Cardiac fibroblast (primary cell): Measurements from ENCODE around the gene RMDN3.

Experiments
- DNase-seq, 2 donors: peaks; one replicate each; pipeline versions ENCODE4 v3.0.0 to v3.0.0-alpha.2; 2010; ENCODE audit warnings: low read depth in 2 of 2
- H3K4me3 ChIP-seq, 2 donors: replicated peaks in 1 of 2; 1 replicate in 1 of 2; 2 replicates in 1 of 2; pipeline ENCODE4 v1.5.1; 2011; ENCODE audit warnings: low read depth in 2 of 2, low read length in 2 of 2, mild to moderate bottlenecking in 2 of 2, moderate library complexity in 1 of 2
- CTCF ChIP-seq: IDR thresholded peaks from one replicate; pipeline ENCODE4 v1.5.1; 2011; ENCODE audit warnings: low read depth, mild to moderate bottlenecking, low read length, inconsistent platforms

Gene RMDN3

DNA sequence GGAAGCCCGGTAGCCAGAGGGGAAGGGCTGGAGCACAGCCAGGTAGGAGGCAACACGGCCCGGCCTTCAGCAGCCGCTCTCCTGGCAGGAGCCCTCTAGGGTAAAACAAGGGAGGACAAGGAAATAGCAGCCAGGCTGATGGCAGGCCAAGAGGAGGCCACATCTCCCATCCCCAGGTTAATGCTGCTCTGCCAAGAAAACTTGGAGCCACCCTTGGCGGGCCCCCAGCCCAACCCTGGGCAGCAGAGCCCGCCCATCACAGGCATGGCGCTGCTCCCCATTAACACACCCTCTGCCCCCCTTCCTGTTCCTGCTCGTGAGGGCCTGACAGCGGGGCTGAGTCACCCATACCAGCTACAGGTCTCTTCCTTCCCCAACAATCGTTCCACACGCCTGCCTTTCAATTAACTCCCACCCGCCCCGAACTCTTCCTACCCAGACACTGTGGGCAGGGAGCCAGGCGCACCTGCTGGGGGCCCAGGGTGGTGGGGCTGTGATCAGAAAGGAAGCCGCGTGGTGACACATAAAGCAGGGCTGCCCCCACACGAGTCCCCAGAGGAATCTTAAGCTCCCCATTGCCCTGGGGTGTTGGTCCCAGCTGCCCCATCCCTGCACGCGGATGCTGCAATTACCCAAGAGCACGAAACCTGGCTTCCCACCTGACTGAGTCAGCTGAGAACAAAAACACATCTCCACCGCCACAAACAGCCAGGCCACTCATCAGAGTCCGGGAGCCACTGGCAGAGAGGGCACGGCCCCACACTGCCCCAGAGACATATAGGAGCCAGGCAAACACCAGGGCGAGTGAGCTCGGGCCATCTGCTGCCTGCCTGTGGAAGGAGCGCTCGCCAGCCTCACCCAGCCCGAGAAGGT lies 14.5 kb upstream of the RMDN3 start, which contains the start of gene C15orf62:
Gene C15orf62 (plus strand): TSS at position 707 of the 873 bp plus-strand sequence. CDS start 516 bp downstream, outside the sequence.
- no peak within 1 kb of the TSS for H3K4me3 ChIP-seq
- peak; percentile 25 to 58 for DNase-seq
- no peak for TF ChIP-seq CTCF

- no peak for DNase-seq
- TF ChIP-seq CTCF: no peak
- H3K4me3 ChIP-seq: no peak overlapping the region
These were observed 13.6 kb upstream of the RMDN3 start for GRCh38 chr15:40768521-40769273.

DNA sequence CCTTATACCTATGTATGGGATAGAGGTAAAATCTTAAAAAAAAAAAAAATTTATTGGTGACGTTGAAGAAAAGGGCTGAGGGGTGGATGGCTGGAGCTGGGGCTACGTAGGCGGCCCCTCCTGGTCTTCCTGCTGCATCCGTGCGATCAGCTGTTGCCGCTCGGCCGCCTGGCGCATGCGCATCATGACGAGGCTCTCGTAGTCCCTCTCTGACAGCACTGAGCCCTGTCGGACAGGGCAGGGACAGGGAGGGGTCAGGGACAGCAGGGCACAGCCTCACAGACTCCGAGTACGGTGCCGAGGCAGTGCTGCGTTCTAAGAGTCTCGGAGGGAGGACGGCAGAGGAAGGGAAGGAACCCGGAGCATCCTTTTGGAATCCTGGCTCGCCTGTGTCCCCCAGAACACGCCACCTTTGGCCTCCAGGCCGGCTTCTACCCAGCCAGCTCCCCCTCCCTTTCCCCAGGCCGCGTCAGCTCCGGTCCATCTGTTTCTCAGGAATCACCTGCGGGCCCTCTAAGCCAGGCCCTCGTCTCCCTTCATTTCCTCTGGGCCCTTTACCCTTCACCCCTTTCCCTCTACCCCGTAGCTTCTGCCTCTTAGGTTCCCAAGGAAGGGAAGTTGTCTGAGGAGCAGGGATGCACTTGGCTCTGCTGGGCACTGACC lies 12.9 kb upstream of the RMDN3 start:
- TF ChIP-seq CTCF: no peak
- no peak for DNase-seq
- no peak overlapping the region for H3K4me3 ChIP-seq

GRCh38 chr15:40766906-40767837 lies 12.1 kb upstream of the RMDN3 start:
- peak; percentile 42 to 44 for DNase-seq
- TF ChIP-seq CTCF: no peak
- H3K4me3 ChIP-seq: no peak overlapping the region

DNA sequence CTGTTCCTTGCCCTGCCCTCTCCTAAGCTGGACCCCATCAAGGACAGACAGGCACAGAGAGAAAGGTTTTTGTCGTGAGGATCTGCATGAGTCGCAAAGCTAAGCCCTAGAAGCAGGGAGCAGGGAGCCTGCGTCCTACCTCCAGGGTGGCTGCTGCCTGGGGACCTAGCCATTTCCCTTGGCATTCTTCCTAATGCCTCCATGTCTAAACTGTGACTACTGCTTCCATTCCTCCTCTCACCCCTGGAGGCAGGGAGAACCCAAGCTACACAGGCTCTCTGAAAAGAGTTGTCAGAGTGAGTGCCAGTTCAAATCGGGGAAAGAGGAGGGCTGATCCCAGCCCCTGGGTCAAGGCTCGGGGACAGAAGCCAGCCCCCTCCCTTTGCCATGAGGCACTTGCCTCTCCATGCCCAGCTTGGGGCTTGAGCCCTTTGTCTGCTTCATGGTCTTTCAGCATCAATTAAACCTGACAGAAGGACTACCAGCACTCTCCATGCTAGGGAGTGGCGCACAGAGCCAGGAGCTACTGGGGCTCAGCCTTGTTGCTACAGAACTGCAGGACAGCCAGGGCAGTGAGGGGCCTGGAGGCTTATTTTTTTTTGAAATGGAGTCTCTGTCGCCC lies 11.3 kb upstream of the RMDN3 start:
- no peak overlapping the region for H3K4me3 ChIP-seq
- peak in 1 of 2 donors; percentile 19 for DNase-seq
- TF ChIP-seq CTCF: no peak
